Prostate gland (tissue), 2 donors: ENCODE measurements around the gene HJURP. TPM values are rescaled to one million over a fixed set of nuclear protein-coding genes. Genes with fewer than 3 reads are reported as not detected.

Source experiments
- DNase-seq: peaks from one replicate; pipeline ENCODE4 v3.0.0-alpha.2; 2019; ENCODE audit warnings: low spot score
- H3K27ac ChIP-seq, 2 donors: fragments of 200-600 bp; sonication (generic); 2 replicates each; pipeline ENCODE4 v1.5.1; 2017 to 2019
- H3K27me3 ChIP-seq: fragments of 200-600 bp; sonication (generic); replicated peaks from 2 replicates; pipeline ENCODE4 v1.5.1; 2019; ENCODE audit not compliant: insufficient read depth
- H3K36me3 ChIP-seq, 2 donors: fragments of 200-600 bp; sonication (generic); 1 replicate in 1 of 2; 2 replicates in 1 of 2; pipeline versions ENCODE4 v1.5.1 to v1.8.1; 2017 to 2019
- H3K4me1 ChIP-seq: fragments of 200-600 bp; sonication (generic); replicated peaks from 2 replicates; pipeline ENCODE4 v1.5.1; 2019
- H3K4me3 ChIP-seq, 2 donors: fragments of 200-600 bp; sonication (generic); 2 replicates each; pipeline ENCODE4 v1.5.1; 2017 to 2019
- H3K9me3 ChIP-seq: fragments of 200-600 bp; sonication (generic); 2 replicates; pipeline ENCODE4 v1.5.1; 2017
- CTCF ChIP-seq, 4 experiments: fragments of 200-600 bp in 2 of 4; fragments of 450-650 bp in 2 of 4; sonication (generic) in 2 of 4; IDR thresholded peaks; 1 replicate in 3 of 4; 2 replicates in 1 of 4; pipeline ENCODE4 v1.5.1; 2016 to 2019; ENCODE audit warnings: antibody characterized with exemption in 4 of 4, mild to moderate bottlenecking in 2 of 4, moderate library complexity in 2 of 4
- POLR2A ChIP-seq: fragments of 450-650 bp; IDR thresholded peaks from one replicate; pipeline ENCODE4 v1.6.1; 2016; ENCODE audit warnings: antibody characterized with exemption, mild to moderate bottlenecking
- POLR2AphosphoS5 ChIP-seq: sonication (generic); formaldehyde crosslinking; IDR thresholded peaks from one replicate; pipeline ENCODE4 v1.6.1; 2017; ENCODE audit warnings: antibody characterized with exemption
- WGBS: methylation state at CpG from one replicate; pipeline ENCODE4 v1.1.5; 2018; 5-methylcytosine and 5-hydroxymethylcytosine counted together
- intact Hi-C: fragments of 100-400 bp; cut with DNase I; formaldehyde crosslinking; loops from one replicate; pipeline ENCODE4 v1.14.2; 2022
- total RNA-seq, 2 donors: library from RNA; depleted of rRNA; stranded (reverse); fragments of >200 nt; gene quantifications; one replicate each; pipeline ENCODE4 v1.1.0, GENCODE V29; 2016

The HJURP gene
- total RNA-seq, 2 donors from 2014 or later = 1.7 to 4.2 TPM

GRCh38 chr2:233831011-233831721 lies 23.2 kb downstream of the HJURP start:
- Histone ChIP-seq H3K36me3 (no peaks in the 10 kb centered on the region), H3K4me3 (no peak overlapping the region), H3K27ac (no peak overlapping the region), H3K4me1 (no peaks in the 10 kb centered on the region), H3K9me3 (no peaks in the 10 kb centered on the region), H3K27me3 (no peaks in the 10 kb centered on the region)
- intact Hi-C loops = no loop called here
- WGBS = 79% methylated on average over 13 of the region's 14 CpGs
- no peak for DNase-seq
- TF ChIP-seq POLR2AphosphoS5 = no peak
- TF ChIP-seq CTCF (IDR thresholded peaks at IDR 0.05) = no peak
- no peak for TF ChIP-seq POLR2A

DNA sequence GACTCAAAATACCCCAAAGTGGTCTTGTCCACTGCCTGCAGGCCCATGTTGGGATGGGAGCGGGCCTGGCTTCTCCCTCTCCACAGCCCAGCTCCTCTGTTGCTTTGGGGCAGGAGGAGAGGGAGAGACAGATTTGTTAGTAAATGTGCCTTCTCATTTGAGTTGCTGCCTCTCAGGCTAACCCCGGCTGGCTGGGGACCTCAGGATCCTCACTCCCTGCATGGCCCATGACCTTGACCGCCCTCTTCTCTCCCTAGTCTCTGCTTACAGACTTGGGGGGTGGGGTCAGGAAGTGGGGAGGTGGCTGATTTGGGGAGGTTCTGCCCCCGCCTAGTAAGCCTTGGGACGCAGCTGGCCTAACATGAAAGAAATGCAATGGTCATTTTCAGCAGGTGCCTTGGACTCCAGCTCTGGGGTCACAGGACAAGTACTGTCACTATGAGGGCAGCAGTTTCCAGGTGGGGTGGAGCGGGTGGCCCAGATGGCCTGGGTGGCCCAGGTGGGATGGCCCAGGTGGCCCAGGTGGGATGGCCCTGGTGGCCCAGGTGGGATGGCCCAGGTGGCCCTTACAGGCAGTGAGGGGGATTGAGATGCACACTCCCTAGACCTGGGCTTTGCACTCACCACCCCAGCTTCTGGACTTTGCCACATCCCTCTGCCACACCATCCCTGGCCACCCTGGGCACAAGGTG lies 24.1 kb downstream of the HJURP start:
- Histone ChIP-seq H3K9me3 (no peaks in the 10 kb centered on the region), H3K27me3 (no peaks in the 10 kb centered on the region), H3K4me3 (no peak overlapping the region), H3K4me1 (no peaks in the 10 kb centered on the region), H3K27ac (no peak overlapping the region), H3K36me3 (no peaks in the 10 kb centered on the region)
- no peak for DNase-seq
- WGBS = 93% methylated on average over 6 of the region's 6 CpGs
- no peak for TF ChIP-seq CTCF (IDR thresholded peaks at IDR 0.05)
- no peak for TF ChIP-seq POLR2AphosphoS5
- no peak for TF ChIP-seq POLR2A
- intact Hi-C loops = no loop called here

- H3K4me3 ChIP-seq = no peak overlapping the region
- 94% methylated on average over 15 of the region's 15 CpGs for WGBS
- no peaks in the 10 kb centered on the region for H3K9me3 ChIP-seq
- H3K36me3 ChIP-seq = no peaks in the 10 kb centered on the region
- H3K27me3 ChIP-seq = no peaks in the 10 kb centered on the region
- no peaks in the 10 kb centered on the region for H3K4me1 ChIP-seq
- no peak for DNase-seq
- TF ChIP-seq CTCF (IDR thresholded peaks at IDR 0.05) (no peak), POLR2AphosphoS5 (no peak), POLR2A (no peak)
- no peak overlapping the region for H3K27ac ChIP-seq
- intact Hi-C loops = no loop called here
Measured at GRCh38 chr2:233829193-233830110, 24.9 kb downstream of the HJURP start.

DNA sequence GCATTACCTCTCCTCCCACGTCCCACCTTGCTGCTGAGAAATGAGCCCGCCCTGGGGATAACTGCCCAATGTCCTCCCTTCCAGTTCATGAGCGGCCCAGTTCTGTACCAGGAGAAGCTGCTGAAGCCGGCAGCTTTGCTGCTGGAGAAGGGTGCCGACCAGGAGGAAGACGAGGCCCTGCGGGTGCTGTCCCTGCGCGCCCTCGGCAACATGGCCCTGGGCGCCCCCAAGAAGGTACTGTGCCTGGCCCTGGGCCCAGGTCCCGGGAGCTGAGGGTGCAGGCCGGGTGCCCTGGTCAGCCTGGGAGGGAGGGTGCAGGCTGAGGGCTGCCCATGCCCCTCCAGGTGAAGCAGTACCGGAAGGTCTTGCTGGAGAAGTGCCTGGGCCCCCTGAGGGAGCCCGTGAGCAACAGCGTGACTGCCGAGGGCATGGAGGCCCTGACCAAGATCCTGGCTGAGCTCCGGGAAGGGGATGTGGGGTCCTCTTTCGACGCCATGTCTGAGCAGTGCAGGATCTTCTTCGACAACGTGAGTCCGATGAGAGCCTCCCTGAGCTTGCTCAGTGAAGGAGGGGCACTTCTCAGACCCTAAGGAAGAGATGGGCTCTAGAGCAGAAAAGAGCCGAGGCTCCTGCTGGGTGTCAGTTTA lies 25.7 kb downstream of the HJURP start:
- Histone ChIP-seq H3K36me3 (no peaks in the 10 kb centered on the region), H3K27me3 (no peaks in the 10 kb centered on the region), H3K27ac (no peak overlapping the region), H3K4me3 (no peak overlapping the region), H3K4me1 (no peaks in the 10 kb centered on the region), H3K9me3 (no peaks in the 10 kb centered on the region)
- TF ChIP-seq POLR2A = no peak
- TF ChIP-seq CTCF (IDR thresholded peaks at IDR 0.05) = no peak
- no peak for TF ChIP-seq POLR2AphosphoS5
- WGBS = 79% methylated on average over 17 of the region's 24 CpGs
- intact Hi-C loops = no loop called here
- DNase-seq = no peak
